B cell (primary cell): ENCODE data around the gene CCDC54. TPM values are rescaled to one million over a fixed set of nuclear protein-coding genes. Genes with fewer than 3 reads are reported as not detected.

Experiments used
- ATAC-seq: fragments of 200-7000 bp; cut with Tn5 transposase; one replicate; pipeline ENCODE4 v1.10.0; 2021; ENCODE audit warnings: low read depth, mild to moderate bottlenecking, moderate number of reproducible peaks, moderate library complexity
- CTCF ChIA-PET: fragments of 350-600 bp; sonication (Branson Sonifier 250); formaldehyde crosslinking; loops from one replicate; lab custom pipeline; 2021; ENCODE audit warnings: antibody characterized with exemption, inconsistent platforms; lab: Charles Lee
- POLR2A ChIA-PET: fragments of 350-600 bp; sonication (Branson Sonifier 250); formaldehyde crosslinking; loops from one replicate; lab custom pipeline; 2021; ENCODE audit warnings: antibody characterized with exemption; lab: Charles Lee
- DNase-seq: peaks from one replicate; pipeline ENCODE4 v3.0.0; 2013
- H2AFZ ChIP-seq: 2 replicates; pipeline ENCODE4 v1.6.1; 2012; ENCODE audit warnings: mild to moderate bottlenecking, low read depth, low read length; ENCODE audit not compliant: insufficient read depth, poor library complexity, severe bottlenecking
- H3K27ac ChIP-seq, 2 donors: 1 replicate in 1 of 2; 2 replicates in 1 of 2; pipeline ENCODE4 v1.5.1; 2012 to 2013; ENCODE audit warnings: low read length in 2 of 2, mild to moderate bottlenecking in 2 of 2, moderate library complexity in 1 of 2
- H3K27me3 ChIP-seq, 4 experiments: fragments of 200-600 bp in 1 of 4; sonication (generic) in 1 of 4; replicated peaks in 1 of 4; 1 replicate in 2 of 4; 2 replicates in 2 of 4; pipeline versions ENCODE4 v1.6.1 to v1.7.0; 2013 to 2016; ENCODE audit warnings: low read length in 3 of 4, mild to moderate bottlenecking in 2 of 4, mixed read lengths in 1 of 4, moderate library complexity in 1 of 4; ENCODE audit not compliant: insufficient read depth in 4 of 4, control insufficient read depth in 3 of 4; ENCODE audit errors: control extremely low read depth in 1 of 4
- H3K36me3 ChIP-seq, 2 experiments: replicated peaks in 1 of 2; 1 replicate in 1 of 2; 2 replicates in 1 of 2; pipeline versions ENCODE4 v1.6.1 to v1.7.1; 2013; ENCODE audit warnings: low read length in 1 of 2; ENCODE audit not compliant: insufficient read depth in 2 of 2, control insufficient read depth in 1 of 2; ENCODE audit errors: control extremely low read depth in 1 of 2, extremely low read depth in 1 of 2
- H3K4me1 ChIP-seq, 2 donors: fragments of 200-600 bp in 1 of 2; sonication (generic) in 1 of 2; 1 replicate in 1 of 2; 2 replicates in 1 of 2; pipeline versions ENCODE4 v1.5.1 to v1.6.1; 2013 to 2017; ENCODE audit warnings: low read length in 2 of 2; ENCODE audit not compliant: control insufficient read depth in 2 of 2, insufficient read depth in 2 of 2
- H3K4me2 ChIP-seq: replicated peaks from 2 replicates; pipeline ENCODE3; 2012; ENCODE audit warnings: mild to moderate bottlenecking, low read depth, low read length; ENCODE audit not compliant: poor library complexity, severe bottlenecking
- H3K4me3 ChIP-seq, 5 experiments: fragments of 200-600 bp in 1 of 5; sonication (generic) in 1 of 5; 1 replicate in 3 of 5; 2 replicates in 2 of 5; pipeline versions ENCODE4 v1.5.1 to v1.7.0; 2011 to 2016; ENCODE audit warnings: low read length in 4 of 5, mild to moderate bottlenecking in 4 of 5, low read depth in 2 of 5, control low read depth in 1 of 5, moderate library complexity in 1 of 5; ENCODE audit not compliant: insufficient read depth in 1 of 5; ENCODE audit errors: control extremely low read depth in 1 of 5, extremely low read depth in 1 of 5
- H3K79me2 ChIP-seq: fragments of 200-600 bp; sonication (generic); one replicate; pipeline ENCODE4 v1.6.0; 2016; ENCODE audit warnings: low read length; ENCODE audit not compliant: control insufficient read depth, insufficient read depth
- H3K9ac ChIP-seq: fragments of 200-600 bp; sonication (generic); 2 replicates; pipeline ENCODE4 v1.6.1; 2017; ENCODE audit warnings: mild to moderate bottlenecking, low read length, moderate library complexity
- H3K9me3 ChIP-seq, 3 donors: one replicate each; pipeline versions ENCODE4 v1.6.1 to v1.7.1; 2013; ENCODE audit warnings: low read length in 2 of 3; ENCODE audit not compliant: control insufficient read depth in 2 of 3, insufficient read depth in 1 of 3; ENCODE audit errors: control extremely low read depth in 1 of 3
- H4K20me1 ChIP-seq: 2 replicates; pipeline ENCODE4 v1.6.0; 2012; ENCODE audit warnings: mild to moderate bottlenecking, low read length; ENCODE audit not compliant: insufficient read depth, control insufficient read depth, poor library complexity, severe bottlenecking
- H3K27ac Mint-ChIP-seq: one replicate; pipeline ENCODE4 v1.8.0; 2021; ENCODE audit warnings: mixed read lengths
- H3K27me3 Mint-ChIP-seq: one replicate; pipeline ENCODE4 v1.8.0; 2021; ENCODE audit warnings: mixed read lengths
- H3K4me1 Mint-ChIP-seq: one replicate; pipeline ENCODE4 v1.8.0; 2021; ENCODE audit warnings: mixed read lengths
- H3K4me3 Mint-ChIP-seq: one replicate; pipeline ENCODE4 v1.8.0; 2021; ENCODE audit warnings: mixed read lengths
- H3K9me3 Mint-ChIP-seq: one replicate; pipeline ENCODE4 v1.8.0; 2022; ENCODE audit warnings: mixed read lengths; ENCODE audit not compliant: insufficient read depth
- CTCF ChIP-seq: fragments of 200-600 bp; IDR thresholded peaks from one replicate; pipeline ENCODE4 v1.8.0; 2022; ENCODE audit warnings: antibody characterized with exemption, mild to moderate bottlenecking
- EZH2 ChIP-seq: IDR thresholded peaks from 2 replicates; pipeline ENCODE4 v1.6.1; 2012; ENCODE audit warnings: borderline replicate concordance, low read depth, mild to moderate bottlenecking, moderate library complexity, low read length; ENCODE audit not compliant: insufficient read depth, poor library complexity, severe bottlenecking
- WGBS: methylation state at CpG from one replicate; pipeline ENCODE4 v1.1.5; 2013; ENCODE audit warnings: missing lambda C conversion rate; ENCODE audit not compliant: insufficient coverage; 5-methylcytosine and 5-hydroxymethylcytosine counted together
- intact Hi-C: fragments of 100-400 bp; cut with micrococcal nuclease; formaldehyde crosslinking; loops from one replicate; pipeline ENCODE4 v1.10.0; 2022
- polyA plus RNA-seq: library from polyadenylated mRNA; depleted of rRNA; stranded (reverse); fragments of >200 nt; gene quantifications from 2 replicates; pipeline ENCODE4 v1.2.3, GENCODE V29; 2012
- total RNA-seq, 2 donors: library from RNA; stranded (reverse); fragments of 120-200 nt in 1 of 2; gene quantifications; 1 replicate in 1 of 2; 2 replicates in 1 of 2; pipeline versions ENCODE4 v1.2.3 to v1.2.4, GENCODE V29; 2013 to 2022

The CCDC54 gene
- total and polyA plus RNA-seq, 2 donors (not counting 1 experiment from before 2014, with no cell fraction given): not detected

- no peak for ATAC-seq
Measured at GRCh38 chr3:107404727-107405469, 27.7 kb downstream of the CCDC54 start.

More at GRCh38 chr3:107404727-107405469, 27.7 kb downstream of the CCDC54 start:
- Histone ChIP-seq H2AFZ (no peak overlapping the region), H3K36me3 (no peaks in the 10 kb centered on the region), H3K27me3 (no peaks in the 10 kb centered on the region), H3K9me3 (peaks cover 0 to 14% (median 10%) of the 10 kb centered on the region in 3 donors), H4K20me1 (no peaks in the 10 kb centered on the region), H3K27ac (no peak overlapping the region), H3K4me1 (no peaks in the 10 kb centered on the region), H3K4me3 (no peak overlapping the region), H3K9ac (no peak overlapping the region), H3K4me2 (no peak overlapping the region), H3K79me2 (no peaks in the 10 kb centered on the region)
- no peak for DNase-seq
- Mint-ChIP-seq H3K27me3 (no peaks in the 10 kb centered on the region), H3K9me3 (peaks cover 4% of the 10 kb centered on the region), H3K4me1 (no peaks in the 10 kb centered on the region), H3K4me3 (no peak overlapping the region), H3K27ac (no peak overlapping the region)
- ChIA-PET POLR2A (interaction anchor here (0.6 kb wide), 1 partner anchor 162 kb away, joined by 3 read pairs; no protein-coding TSS in a partner anchor), CTCF (interaction anchor here (1.5 kb wide), 1 partner anchor 133 kb away, joined by 4 read pairs; no protein-coding TSS in a partner anchor)
- WGBS: no CpG with 5 or more reads among the region's 3 CpGs
- no peak for TF ChIP-seq CTCF
- TF ChIP-seq EZH2: no peak
- intact Hi-C loops: no loop called here
